Measurements from ENCODE around the gene KRTAP4-9.
"Not testable (repeated sequence)": the region's sequence is repeated elsewhere in the genome, so short reads cannot be mapped to it uniquely, and the experiment has no call there.

The KRTAP4-9 gene

GRCh38 chr17:41133880-41134735, 28.9 kb downstream of the KRTAP4-9 start:
- no peaks in the 10 kb centered on the region for H3K36me3 ChIP-seq
- H3K27me3 ChIP-seq = peaks cover 24% of the 10 kb centered on the region
- DNase-seq = no peak
- H3K9me3 ChIP-seq = no peaks in the 10 kb centered on the region
- H3K4me1 ChIP-seq = no peaks in the 10 kb centered on the region
- H3K4me3 ChIP-seq (ENCODE audit: low read depth, low read length) = no peak overlapping the region
- no peak for TF ChIP-seq CTCF (IDR thresholded peaks at IDR 0.05; ENCODE audit: low read depth, low read length)

GRCh38 chr17:41139865-41140264, 34.7 kb downstream of the KRTAP4-9 start:
- H3K4me1 ChIP-seq; H3K27me3 ChIP-seq; H3K4me3 ChIP-seq (ENCODE audit: low read depth, low read length); H3K36me3 ChIP-seq; DNase-seq; H3K9me3 ChIP-seq: not testable (repeated sequence)

GRCh38 chr17:41140360-41141131, 35.4 kb downstream of the KRTAP4-9 start, which contains the start of gene KRTAP4-6:
Gene KRTAP4-6, minus strand, starts transcription at chr17:41140544. Its CDS starts 57 bp downstream, at chr17:41140487.
- H3K9me3 ChIP-seq = no peaks in the 10 kb centered on the region
- no peak within 1 kb of the TSS for H3K4me3 ChIP-seq (ENCODE audit: low read depth, low read length)
- H3K36me3 ChIP-seq = no peaks in the 10 kb centered on the region
- DNase-seq = no peak
- no peaks in the 10 kb centered on the region for H3K4me1 ChIP-seq
- TF ChIP-seq CTCF (IDR thresholded peaks at IDR 0.05; ENCODE audit: low read depth, low read length) = no peak
- peaks cover 3% of the 10 kb centered on the region; the same call in 1 of the 2 replicates for H3K27me3 ChIP-seq

- Histone ChIP-seq H3K9me3 (no peaks in the 10 kb centered on the region), H3K36me3 (no peaks in the 10 kb centered on the region), H3K4me1 (no peaks in the 10 kb centered on the region), H3K27me3 (peaks cover 3% of the 10 kb centered on the region; the same call in 1 of the 2 replicates), H3K4me3 (ENCODE audit: low read depth, low read length) (no peak overlapping the region)
- no peak for TF ChIP-seq CTCF (IDR thresholded peaks at IDR 0.05; ENCODE audit: low read depth, low read length)
- DNase-seq = no peak
These were observed 36.2 kb downstream of the KRTAP4-9 start for GRCh38 chr17:41141361-41141760.

- Histone ChIP-seq H3K9me3 (no peaks in the 10 kb centered on the region), H3K36me3 (no peaks in the 10 kb centered on the region), H3K4me3 (ENCODE audit: low read depth, low read length) (no peak overlapping the region), H3K4me1 (no peaks in the 10 kb centered on the region), H3K27me3 (peaks cover 2% of the 10 kb centered on the region; the same call in 1 of the 2 replicates)
- no peak for TF ChIP-seq CTCF (IDR thresholded peaks at IDR 0.05; ENCODE audit: low read depth, low read length)
- DNase-seq = no peak
These were observed 39.7 kb downstream of the KRTAP4-9 start for GRCh38 chr17:41144846-41145245.

- Histone ChIP-seq H3K4me1 (no peaks in the 10 kb centered on the region), H3K9me3 (no peaks in the 10 kb centered on the region), H3K36me3 (no peaks in the 10 kb centered on the region), H3K27me3 (peaks cover 4% of the 10 kb centered on the region; the same call in 1 of the 2 replicates), H3K4me3 (ENCODE audit: low read depth, low read length) (no peak overlapping the region)
- TF ChIP-seq CTCF (IDR thresholded peaks at IDR 0.05; ENCODE audit: low read depth, low read length) = no peak
- DNase-seq = no peak
These were observed 40.1 kb downstream of the KRTAP4-9 start for GRCh38 chr17:41145261-41145660.
